GM21723 (cell line): ENCODE results near the gene PHLPP1.

ENCODE experiments used
- ATAC-seq: cut with Tn5 transposase; IDR thresholded peaks from one replicate; pipeline ENCODE4 v1.9.1; 2021; ENCODE audit warnings: mild to moderate bottlenecking, moderate library complexity; ENCODE audit not compliant: unreplicated experiment

PHLPP1 gene

GRCh38 chr18:62928326-62928725 is 213.0 kb downstream of the PHLPP1 start:
- no peak for ATAC-seq

- ATAC-seq, result no peak
These were observed 218.0 kb downstream of the PHLPP1 start for GRCh38 chr18:62933261-62933887.

GRCh38 chr18:62935994-62936393 is 220.7 kb downstream of the PHLPP1 start:
- no peak for ATAC-seq

- no peak for ATAC-seq
These were observed 221.7 kb downstream of the PHLPP1 start for GRCh38 chr18:62937065-62937464.

- ATAC-seq, result no peak
These were observed 222.7 kb downstream of the PHLPP1 start for GRCh38 chr18:62938006-62938405.

- ATAC-seq, result peak; percentile 68
These were observed 223.1 kb downstream of the PHLPP1 start for GRCh38 chr18:62938487-62938886.

- no peak for ATAC-seq
These were observed 224.1 kb downstream of the PHLPP1 start for GRCh38 chr18:62939433-62939832.

- ATAC-seq, result no peak
These were observed 224.6 kb downstream of the PHLPP1 start for GRCh38 chr18:62939926-62940325.

- no peak for ATAC-seq
These were observed 227.2 kb downstream of the PHLPP1 start for GRCh38 chr18:62942578-62942977.

- ATAC-seq, result no peak
These were observed 229.1 kb downstream of the PHLPP1 start for GRCh38 chr18:62944454-62944853.

GRCh38 chr18:62948788-62949187 is 233.4 kb downstream of the PHLPP1 start:
- ATAC-seq, result no peak

GRCh38 chr18:62950246-62950645 is 234.9 kb downstream of the PHLPP1 start:
- no peak for ATAC-seq

- ATAC-seq, result no peak
These were observed 237.5 kb downstream of the PHLPP1 start for GRCh38 chr18:62952807-62953206.

GRCh38 chr18:62953663-62954062 is 238.3 kb downstream of the PHLPP1 start:
- no peak for ATAC-seq

- no peak for ATAC-seq
These were observed 239.0 kb downstream of the PHLPP1 start for GRCh38 chr18:62954366-62954765.

- peak; percentile 73 for ATAC-seq
These were observed 242.6 kb downstream of the PHLPP1 start for GRCh38 chr18:62957885-62958472.

GRCh38 chr18:62959481-62959880 is 244.1 kb downstream of the PHLPP1 start:
- ATAC-seq, result no peak

GRCh38 chr18:62963507-62963906 is 248.2 kb downstream of the PHLPP1 start:
- ATAC-seq, result no peak

GRCh38 chr18:62964432-62964831 is 249.1 kb downstream of the PHLPP1 start:
- ATAC-seq, result no peak

GRCh38 chr18:62967089-62967488 is 251.7 kb downstream of the PHLPP1 start:
- no peak for ATAC-seq

- no peak for ATAC-seq
These were observed 258.3 kb downstream of the PHLPP1 start for GRCh38 chr18:62973689-62974088.

- no peak for ATAC-seq
These were observed 259.0 kb downstream of the PHLPP1 start for GRCh38 chr18:62974388-62974787.
